GM18873 (cell line): ENCODE data around the gene PARD3B.

Experiments used
- ATAC-seq: cut with Tn5 transposase; IDR thresholded peaks from one replicate; pipeline ENCODE4 v1.9.1; 2021; ENCODE audit warnings: mild to moderate bottlenecking, moderate library complexity, moderate number of reproducible peaks; ENCODE audit not compliant: unreplicated experiment, low FRiP score

PARD3B gene

GRCh38 chr2:204647626-204648025 is 102.4 kb downstream of the PARD3B start:
- ATAC-seq = no peak

GRCh38 chr2:204650611-204651010 is 105.3 kb downstream of the PARD3B start:
- ATAC-seq = no peak

DNA sequence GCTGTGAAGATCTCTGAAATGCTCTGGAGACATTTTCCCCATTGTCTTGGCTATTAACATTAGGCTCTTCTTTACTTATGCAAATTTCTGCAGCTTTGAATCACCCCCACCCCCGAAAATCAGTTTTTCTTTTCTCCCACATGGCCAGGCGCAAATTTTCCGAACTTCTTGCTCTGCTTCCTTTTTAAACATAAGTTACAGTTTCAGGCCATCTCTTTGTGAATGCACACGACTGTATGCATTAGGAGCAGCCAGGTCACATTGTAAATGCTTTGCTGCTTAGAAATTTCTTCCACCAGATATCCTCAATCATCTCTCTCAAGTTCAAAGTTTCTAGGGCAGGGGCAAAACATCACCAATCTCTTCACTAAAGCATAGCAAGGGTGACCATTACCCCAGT is 106.8 kb downstream of the PARD3B start:
- no peak for ATAC-seq

DNA sequence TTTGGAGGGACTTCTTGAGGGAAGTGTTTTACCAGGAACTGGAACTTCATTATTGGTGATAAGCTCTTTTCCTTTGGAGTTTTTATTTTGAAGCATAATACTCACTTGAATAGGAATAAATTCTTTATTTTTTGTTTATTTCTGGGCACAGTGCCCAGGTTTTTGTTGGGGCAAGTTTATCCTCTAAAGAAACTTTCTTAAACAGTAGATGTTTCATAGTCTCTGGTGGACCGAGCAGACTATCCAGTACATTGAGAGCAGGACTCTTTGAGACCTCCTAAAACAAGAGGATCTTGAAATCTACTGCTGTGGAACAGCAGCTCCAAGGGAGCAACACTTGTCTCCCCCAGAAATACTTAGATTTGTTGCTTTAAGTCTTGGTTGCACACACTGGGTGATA is 109.4 kb downstream of the PARD3B start:
- ATAC-seq = no peak

- no peak for ATAC-seq
Observed at GRCh38 chr2:204655101-204655500, 109.8 kb downstream of the PARD3B start.

DNA sequence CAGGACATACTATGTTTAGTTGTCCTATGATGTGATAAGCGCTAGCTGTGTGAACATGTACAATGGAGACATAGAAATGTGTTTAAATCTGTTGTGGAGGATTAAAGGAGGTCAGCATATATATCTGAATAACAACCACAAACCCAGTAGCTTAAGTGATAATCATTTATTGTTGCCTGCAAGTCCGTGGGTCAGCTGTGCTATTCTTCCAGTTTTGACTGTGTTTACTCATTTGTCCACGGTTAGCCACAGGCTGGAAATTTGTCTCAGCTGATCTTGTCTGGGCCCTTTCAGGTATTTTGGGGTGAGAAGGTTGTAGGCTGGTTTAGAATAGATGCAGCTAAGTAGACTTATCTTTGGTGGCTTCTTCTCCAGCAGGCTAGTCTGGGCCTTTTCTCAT is 110.4 kb downstream of the PARD3B start:
- ATAC-seq = no peak

- no peak for ATAC-seq
Observed at GRCh38 chr2:204657024-204657423, 111.7 kb downstream of the PARD3B start.

DNA sequence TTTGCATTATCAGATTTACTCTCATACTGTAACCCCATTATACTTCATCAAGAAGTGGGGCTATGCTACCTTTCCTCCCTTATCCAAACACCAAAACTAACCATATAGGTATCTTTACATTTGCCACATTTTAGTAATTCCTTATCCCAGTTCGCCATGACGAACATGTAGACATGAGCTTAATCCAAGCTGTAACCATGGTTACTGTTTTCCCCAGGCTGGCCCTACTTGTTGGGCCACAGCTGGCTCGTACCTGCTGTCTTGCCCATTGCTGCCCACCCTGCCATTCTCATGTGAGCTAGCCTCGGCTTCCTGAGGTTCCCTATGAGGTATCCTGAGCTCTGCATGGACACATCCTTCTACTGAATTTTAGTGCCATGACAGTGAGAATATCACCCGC is 117.7 kb downstream of the PARD3B start:
- ATAC-seq = no peak

DNA sequence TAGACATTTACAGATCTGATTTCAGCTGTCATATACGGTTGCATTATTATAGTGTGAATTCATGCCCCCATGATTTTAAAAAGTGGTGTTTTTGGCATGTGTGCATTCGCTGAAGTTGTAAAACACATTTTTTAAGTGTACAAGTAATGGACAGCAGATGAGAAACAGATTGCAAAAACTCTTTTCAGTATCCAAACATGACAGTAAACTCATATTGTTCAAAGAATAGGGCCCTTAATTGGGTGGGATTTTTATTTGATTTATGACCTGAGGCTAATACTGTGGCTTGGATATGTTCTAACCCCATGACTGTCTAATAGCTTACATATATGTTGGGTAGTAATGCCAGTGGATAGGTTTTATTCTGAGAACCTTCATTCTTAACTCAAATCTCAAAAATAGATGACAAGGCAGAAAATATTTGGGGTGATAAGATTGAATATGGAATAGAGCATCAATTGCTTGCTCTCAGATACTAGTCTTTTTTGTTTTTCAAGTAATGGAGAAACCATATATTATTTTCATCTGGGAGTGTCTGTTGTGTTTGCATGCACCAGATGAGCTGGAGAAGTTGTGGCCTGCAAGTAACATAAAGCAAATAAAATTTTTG is 118.6 kb downstream of the PARD3B start:
- ATAC-seq = no peak

DNA sequence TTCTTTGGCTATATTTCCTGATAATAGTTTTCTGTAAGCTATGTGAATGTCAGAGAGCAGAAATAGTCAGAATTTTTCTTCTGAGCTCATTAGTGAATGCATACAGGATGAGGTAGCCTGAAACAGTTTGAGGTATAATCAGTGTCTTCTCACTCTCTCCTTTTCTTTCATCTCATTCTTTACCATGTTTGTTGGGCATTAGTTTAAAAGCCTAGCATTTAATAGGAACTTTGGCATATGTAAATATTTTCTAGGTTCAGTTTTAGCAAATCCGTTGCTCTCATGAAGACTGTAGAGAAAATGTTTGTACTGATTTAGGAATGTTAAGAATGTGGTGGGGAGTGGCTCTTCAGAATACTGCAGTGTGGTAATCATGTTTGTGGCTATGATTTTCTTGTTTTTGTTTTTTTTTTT is 119.4 kb downstream of the PARD3B start:
- no peak for ATAC-seq

GRCh38 chr2:204665207-204665606 is 119.9 kb downstream of the PARD3B start:
- ATAC-seq = no peak

- no peak for ATAC-seq
Observed at GRCh38 chr2:204665771-204666170, 120.5 kb downstream of the PARD3B start.

DNA sequence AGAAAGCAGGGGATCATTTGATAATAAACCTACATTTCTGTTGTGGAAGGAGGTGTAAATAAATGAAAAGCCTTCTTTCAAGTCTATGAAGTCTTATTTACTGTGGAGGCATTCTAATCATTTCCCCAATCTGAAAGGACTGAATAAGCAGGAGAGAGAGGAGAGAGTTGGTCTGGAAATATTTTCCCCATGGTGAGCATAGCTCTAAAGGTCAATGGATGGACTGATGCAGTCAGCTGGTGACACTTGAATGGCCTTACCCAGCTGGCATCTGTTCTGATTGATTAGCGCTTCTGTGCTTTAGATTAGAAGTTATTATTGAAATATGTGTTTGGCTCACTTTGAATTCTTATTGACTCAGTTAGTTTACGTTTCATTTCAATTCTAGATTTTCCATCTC is 122.7 kb downstream of the PARD3B start:
- ATAC-seq = no peak

DNA sequence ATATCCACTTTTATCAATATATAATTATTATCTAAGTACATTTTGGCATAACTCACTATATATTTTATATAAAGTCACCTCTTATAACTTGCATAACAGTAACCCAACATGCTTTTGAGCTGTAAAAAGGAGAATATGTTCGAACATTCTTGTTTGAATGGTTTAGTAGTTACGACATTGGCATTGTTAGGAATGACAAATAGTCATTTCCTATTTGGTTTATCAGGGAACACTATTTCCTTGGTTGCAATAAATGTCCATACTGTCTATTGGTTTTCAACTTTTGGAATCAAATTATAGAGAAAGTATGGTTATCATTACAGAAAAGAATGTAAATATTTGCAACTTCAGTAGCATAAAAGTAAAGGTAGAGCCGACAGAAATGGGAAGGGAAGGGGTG is 124.1 kb downstream of the PARD3B start:
- no peak for ATAC-seq

DNA sequence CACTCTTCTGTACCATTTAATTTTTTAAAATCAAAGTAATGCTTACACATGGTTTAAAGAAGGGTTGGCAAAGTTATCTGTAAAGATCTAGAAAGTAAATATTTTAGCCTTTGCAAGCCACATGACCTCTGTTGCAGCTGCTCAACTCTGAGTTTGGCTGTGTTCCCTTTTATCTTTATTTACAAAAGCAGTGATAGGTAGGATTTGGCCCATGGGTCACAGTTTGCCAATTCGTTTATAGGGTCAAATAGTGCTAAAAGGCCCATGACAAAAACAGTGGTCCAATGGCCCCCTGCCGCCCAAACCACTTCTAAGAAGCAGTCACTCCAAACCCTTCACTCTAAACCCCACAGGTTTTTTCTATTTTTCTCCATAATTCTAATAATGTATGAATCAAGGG is 124.8 kb downstream of the PARD3B start:
- ATAC-seq = no peak

- no peak for ATAC-seq
Observed at GRCh38 chr2:204670756-204671155, 125.5 kb downstream of the PARD3B start.

DNA sequence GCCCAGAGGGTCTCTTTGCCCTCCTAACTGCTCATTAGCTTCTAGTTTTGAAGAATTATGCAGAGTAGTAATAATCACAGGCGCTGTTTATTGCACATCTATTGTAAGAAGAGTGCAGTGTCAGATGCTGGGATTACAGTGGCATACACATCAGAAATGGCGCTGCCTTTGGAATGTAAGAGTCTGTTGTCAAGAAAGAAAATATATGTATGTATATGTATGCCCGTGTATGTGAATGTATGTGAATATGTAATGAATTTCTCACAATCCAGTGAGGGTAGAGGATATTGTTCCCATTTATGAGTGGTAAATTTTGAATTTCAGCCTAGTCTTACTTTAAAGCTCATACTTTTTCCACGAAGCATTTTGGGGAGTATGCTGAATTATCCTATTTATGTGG is 127.5 kb downstream of the PARD3B start:
- no peak for ATAC-seq

GRCh38 chr2:204673877-204674276 is 128.6 kb downstream of the PARD3B start:
- no peak for ATAC-seq

GRCh38 chr2:204678031-204678430 is 132.8 kb downstream of the PARD3B start:
- no peak for ATAC-seq

DNA sequence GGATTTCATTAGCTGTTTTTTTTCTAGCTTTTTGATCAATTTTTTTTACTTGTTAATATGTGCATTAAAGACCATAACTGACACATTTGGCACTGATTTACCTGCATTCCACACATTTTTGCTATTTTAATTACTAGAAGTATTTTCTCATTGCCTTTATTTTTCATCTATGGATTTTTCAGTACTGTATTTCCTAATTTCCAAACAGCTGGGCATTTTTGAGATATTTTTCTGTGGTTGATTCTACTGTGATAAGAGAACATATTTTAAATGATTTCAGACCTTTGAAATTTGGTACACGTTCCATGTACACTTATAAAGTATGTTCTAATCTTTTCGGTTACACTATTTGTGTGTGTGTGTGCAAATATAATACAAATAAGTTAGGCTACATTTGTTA is 135.3 kb downstream of the PARD3B start:
- no peak for ATAC-seq

DNA sequence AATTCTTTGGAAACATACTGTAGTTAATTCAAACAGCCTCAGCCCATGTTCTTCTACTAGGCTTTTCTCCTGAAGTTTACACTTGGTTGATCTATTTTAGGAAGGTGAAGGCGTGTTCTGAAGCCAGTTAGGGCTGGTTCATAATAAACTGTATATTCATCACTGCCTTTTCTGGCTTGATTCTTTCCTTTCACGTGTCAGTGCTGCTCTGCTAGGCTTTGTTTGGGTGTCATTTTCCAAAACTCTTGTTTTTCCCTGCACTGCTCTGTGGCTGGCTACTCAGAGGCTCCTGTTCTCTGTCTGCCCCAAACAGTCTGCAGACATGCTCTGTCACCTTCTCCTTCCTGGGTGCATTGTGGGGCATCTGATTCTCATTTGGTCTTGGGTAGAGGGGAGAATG is 136.1 kb downstream of the PARD3B start:
- no peak for ATAC-seq

DNA sequence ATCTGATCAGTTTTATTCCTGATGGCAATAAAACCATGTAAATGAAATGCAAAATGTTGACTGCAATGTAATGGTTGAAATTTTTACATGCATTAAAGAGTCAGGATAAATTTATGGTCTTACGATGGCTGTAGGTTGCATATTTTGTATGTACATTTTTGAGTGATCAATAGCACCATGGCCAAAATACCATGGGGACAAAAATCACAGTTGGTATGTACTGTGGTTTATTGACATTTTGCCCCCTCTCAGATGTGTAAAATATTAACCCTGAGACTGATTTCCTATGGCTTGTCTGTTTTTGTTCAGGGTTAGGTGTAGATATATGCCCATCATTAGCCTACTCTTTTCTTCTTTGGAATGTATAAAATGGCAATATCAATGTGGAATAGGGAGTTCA is 138.1 kb downstream of the PARD3B start:
- no peak for ATAC-seq

- ATAC-seq = no peak
Observed at GRCh38 chr2:204686406-204686805, 141.1 kb downstream of the PARD3B start.
